ENCODE results near the gene TMEFF1. TPM values are rescaled to one million over a fixed set of nuclear protein-coding genes. Genes with fewer than 3 reads are reported as not detected.

Gene TMEFF1
- total RNA-seq, 1 experiment from 2014 or later = not detected

DNA sequence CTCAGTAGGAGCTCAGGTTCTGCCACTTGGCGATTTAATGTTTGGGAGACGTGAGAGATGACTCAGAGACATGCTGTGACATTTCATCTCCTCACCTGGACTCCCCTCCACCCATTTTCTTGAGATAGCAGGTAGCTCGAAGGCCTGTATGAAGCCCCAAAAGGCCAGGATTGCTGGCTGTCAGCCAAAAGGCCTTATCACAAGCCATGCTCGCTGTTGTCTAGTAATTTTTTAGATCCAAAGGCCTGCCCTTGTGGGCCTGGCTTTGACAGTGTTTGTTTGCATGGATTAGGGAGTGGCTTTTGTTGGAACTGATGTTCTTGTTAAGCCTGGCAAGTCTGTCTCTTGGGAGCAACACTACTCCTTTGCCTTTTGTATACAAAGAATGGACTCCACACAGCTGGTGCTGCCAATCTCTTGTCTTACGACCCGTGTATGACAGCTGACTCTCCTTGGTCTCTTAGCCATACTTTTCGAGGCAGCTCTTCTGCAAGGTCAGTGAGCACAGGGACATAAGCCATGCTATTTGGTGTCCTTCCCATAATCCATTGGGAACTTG is 127.7 kb downstream of the TMEFF1 start:
- Histone ChIP-seq H3K4me3 (no peak overlapping the region), H3K27me3 (peaks cover 9% of the 10 kb centered on the region), H3K36me3 (no peaks in the 10 kb centered on the region), H3K9me3 (no peaks in the 10 kb centered on the region)
- no peak for DNase-seq

DNA sequence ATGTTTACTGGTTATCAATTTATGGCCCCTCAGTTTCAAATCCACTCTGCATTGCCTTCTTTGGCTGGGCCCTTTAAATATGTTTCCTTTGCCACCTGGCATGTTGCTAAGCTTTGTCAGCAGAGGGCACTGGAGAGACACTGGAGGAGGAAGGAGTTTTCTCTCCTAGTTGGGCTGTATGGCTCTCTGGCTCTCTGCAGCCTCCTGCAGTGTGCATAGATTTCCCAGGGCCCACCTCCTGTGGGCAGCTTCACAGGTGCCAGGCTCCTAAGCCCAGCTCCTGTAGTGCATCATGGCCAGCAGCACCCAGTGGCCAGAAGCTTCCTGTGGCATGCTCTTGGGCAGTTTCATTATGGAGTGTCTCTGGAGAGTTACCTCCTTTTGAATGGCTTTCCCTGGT is 128.3 kb downstream of the TMEFF1 start:
- Histone ChIP-seq H3K36me3 (no peaks in the 10 kb centered on the region), H3K27me3 (peaks cover 6% of the 10 kb centered on the region; the same call in 1 of the 2 replicates), H3K9me3 (no peaks in the 10 kb centered on the region), H3K4me3 (no peak overlapping the region)
- peak; percentile 41 for DNase-seq

DNA sequence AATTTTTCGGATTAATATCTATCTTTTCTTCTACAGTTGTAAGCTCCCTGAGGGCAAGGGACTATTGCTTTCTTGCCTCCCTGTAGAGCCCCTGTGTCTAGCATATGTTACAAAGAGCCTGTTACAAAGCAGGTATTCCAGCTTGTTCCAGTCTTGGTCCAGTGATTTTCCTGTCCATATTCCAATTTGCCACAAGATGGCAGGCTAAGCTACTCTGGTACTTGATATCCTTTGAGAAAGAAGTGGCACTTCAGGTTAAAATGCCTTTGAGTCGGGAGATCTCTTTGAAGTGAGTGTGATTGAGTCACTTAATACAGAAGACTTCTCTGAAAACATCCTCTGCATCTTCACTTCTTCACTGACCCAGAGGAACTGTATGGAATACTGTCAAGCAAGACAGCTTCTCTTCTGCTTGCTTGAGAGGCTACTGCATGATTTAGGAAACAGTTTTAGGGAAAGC is 129.4 kb downstream of the TMEFF1 start:
- Histone ChIP-seq H3K27me3 (peaks cover 8% of the 10 kb centered on the region), H3K9me3 (no peaks in the 10 kb centered on the region), H3K4me3 (no peak overlapping the region), H3K36me3 (no peaks in the 10 kb centered on the region)
- DNase-seq = no peak

GRCh38 chr9:100605405-100605804 is 132.5 kb downstream of the TMEFF1 start:
- no peak for DNase-seq
- no peaks in the 10 kb centered on the region for H3K9me3 ChIP-seq
- H3K27me3 ChIP-seq = peaks cover 3% of the 10 kb centered on the region; the same call in 1 of the 2 replicates
- no peaks in the 10 kb centered on the region for H3K36me3 ChIP-seq
- H3K4me3 ChIP-seq = no peak overlapping the region

GRCh38 chr9:100619194-100619593 is 146.2 kb downstream of the TMEFF1 start:
- H3K4me3 ChIP-seq = no peak overlapping the region
- no peaks in the 10 kb centered on the region for H3K36me3 ChIP-seq
- no peaks in the 10 kb centered on the region for H3K9me3 ChIP-seq
- no peaks in the 10 kb centered on the region for H3K27me3 ChIP-seq
- DNase-seq = no peak

GRCh38 chr9:100619665-100620064 is 146.7 kb downstream of the TMEFF1 start:
- Histone ChIP-seq H3K4me3 (no peak overlapping the region), H3K9me3 (no peaks in the 10 kb centered on the region), H3K36me3 (no peaks in the 10 kb centered on the region), H3K27me3 (no peaks in the 10 kb centered on the region)
- DNase-seq = no peak

GRCh38 chr9:100623969-100624368 is 151.0 kb downstream of the TMEFF1 start:
- Histone ChIP-seq H3K9me3 (no peaks in the 10 kb centered on the region), H3K4me3 (no peak overlapping the region), H3K27me3 (0 out of 2 replicates have a peak, but pooled peaks cover 2% of the 10 kb centered on the region), H3K36me3 (no peaks in the 10 kb centered on the region)
- DNase-seq = no peak

DNA sequence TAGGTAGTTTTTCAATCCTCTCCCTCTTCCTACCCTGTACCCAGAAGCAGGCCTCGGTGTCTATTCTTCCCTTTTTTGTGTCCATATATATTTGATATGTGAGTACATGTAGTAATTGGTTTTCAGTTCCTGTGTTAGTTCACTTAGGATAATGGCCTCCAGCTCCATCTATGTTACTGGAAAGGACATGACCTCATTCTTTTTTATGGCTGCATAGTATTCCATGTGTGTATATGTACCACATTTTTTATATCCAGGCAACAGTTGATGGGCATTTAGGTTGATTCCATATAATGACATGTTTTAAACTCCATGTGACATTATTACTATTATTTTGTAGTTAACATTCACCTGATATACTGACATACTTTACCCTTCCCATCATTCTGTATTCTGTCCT is 154.0 kb downstream of the TMEFF1 start:
- Histone ChIP-seq H3K4me3 (no peak overlapping the region), H3K27me3 (peaks cover 9% of the 10 kb centered on the region; the same call in 1 of the 2 replicates), H3K9me3 (no peaks in the 10 kb centered on the region), H3K36me3 (no peaks in the 10 kb centered on the region)
- DNase-seq = no peak

Other genes with a start within 250 kb of the TMEFF1 start
- 56.2 and 79.4 TPM in 2 replicates for gene TEX10, start 120.2 kb upstream of the TMEFF1 start, total RNA-seq (2014; rRNA removed; shearing (Covaris generic); ENCODE audit: low replicate concordance)
- gene MSANTD3, start 46.0 kb upstream of the TMEFF1 start, total RNA-seq (2014; rRNA removed; shearing (Covaris generic); ENCODE audit: low replicate concordance) = 73.1 and 97.4 TPM in 2 replicates
- gene CAVIN4, start 104.9 kb downstream of the TMEFF1 start, total RNA-seq (2014; rRNA removed; shearing (Covaris generic); ENCODE audit: low replicate concordance) = 0.69 and 0.82 TPM in 2 replicates

Measured in MG63 (cell line).